ENCODE measurements around the gene PRTFDC1. TPM values are rescaled to one million over a fixed set of nuclear protein-coding genes. Genes with fewer than 3 reads are reported as not detected.

Gene PRTFDC1
- total RNA-seq, 1 experiment from 2014 or later, result not detected

DNA sequence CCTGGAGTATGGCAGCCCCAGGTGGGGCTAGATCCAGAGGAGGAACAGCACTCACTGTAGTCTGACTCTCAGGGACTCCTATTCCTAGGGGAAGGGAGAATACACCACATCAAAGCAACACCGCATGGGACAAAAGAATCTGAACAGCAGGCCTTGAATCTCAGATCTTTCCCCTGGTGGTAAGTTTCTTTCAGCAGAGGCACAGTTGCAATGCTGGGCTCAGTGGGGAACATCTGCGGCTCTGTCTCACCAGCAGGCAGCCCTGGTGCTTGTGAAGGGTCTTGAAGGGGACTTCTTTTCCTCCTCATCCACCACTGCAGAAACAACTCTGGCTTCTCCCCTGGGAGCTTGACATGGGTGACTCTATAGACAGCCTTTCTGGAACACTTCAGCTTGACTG lies 117.5 kb downstream of the PRTFDC1 start:
- RAD21 ChIA-PET (ENCODE audit: low non-redundant PET in 1 of 2, low total read pairs in 2 of 2, uncharacterized antibody in 2 of 2, unreplicated experiment in 2 of 2), result no interaction called here
- H3K27me3 ChIP-seq (ENCODE audit: insufficient read depth, low read length), result no peaks in the 10 kb centered on the region
- no peaks in the 10 kb centered on the region for H3K9me3 ChIP-seq (ENCODE audit: control insufficient read depth in 1 of 2, insufficient read depth in 1 of 2, low read depth in 1 of 2, low read length in 2 of 2)
- no peaks in the 10 kb centered on the region for H3K4me1 ChIP-seq (ENCODE audit: control insufficient read depth in 1 of 2, insufficient read depth in 2 of 2, low read length in 2 of 2)
- POLR2A ChIA-PET, result no interaction called here
- no peak overlapping the region for H2AFZ ChIP-seq (ENCODE audit: low read depth, low read length, poor library complexity, severe bottlenecking)
- ATAC-seq (no peak), DNase-seq (ENCODE audit: low read depth, low spot score) (no peak)
- no peaks in the 10 kb centered on the region for H3K9me2 ChIP-seq (ENCODE audit: insufficient read depth)
- no peak overlapping the region for H3K4me2 ChIP-seq (ENCODE audit: low read length)
- BruUV-seq (replicated peaks), result no TSS peak
- intact Hi-C loops (cut with micrococcal nuclease), result no loop called here
- H4K20me1 ChIP-seq (ENCODE audit: insufficient read depth), result no peaks in the 10 kb centered on the region
- H3K36me3 ChIP-seq (ENCODE audit: control insufficient read depth in 1 of 2, insufficient read depth in 2 of 2, low read length in 2 of 2), result no peaks in the 10 kb centered on the region
- no peak overlapping the region for H3K27ac ChIP-seq (ENCODE audit: low read depth, low read length)
- CTCF ChIA-PET, result no interaction called here
- H3K79me2 ChIP-seq (ENCODE audit: insufficient read depth, low read length), result no peaks in the 10 kb centered on the region
- TF ChIP-seq SIN3A (IDR thresholded peaks at IDR 0.05; ENCODE audit: low read depth), result no peak
- TF ChIP-seq POLR2AphosphoS5 (IDR thresholded peaks at IDR 0.05; ENCODE audit: low read depth, low read length), result no peak
- no peak for TF ChIP-seq SP1 (IDR thresholded peaks at IDR 0.05; ENCODE audit: low read depth)
- TF ChIP-seq ELF1 (IDR thresholded peaks at IDR 0.05; ENCODE audit: borderline replicate concordance, low read depth), result no peak
- no peak for TF ChIP-seq FOSL1 (IDR thresholded peaks at IDR 0.05; ENCODE audit: low read depth)
- TF ChIP-seq SRF (IDR thresholded peaks at IDR 0.05; ENCODE audit: low read depth), result no peak
- TF ChIP-seq JUND (IDR thresholded peaks at IDR 0.05), result no peak
- TF ChIP-seq EZH2phosphoT487 (IDR thresholded peaks at IDR 0.05; ENCODE audit: borderline replicate concordance), result no peak
- TF ChIP-seq ZNF274 (IDR thresholded peaks at IDR 0.05; ENCODE audit: low read depth, low read length), result no peak
- no peak for TF ChIP-seq YY1 (IDR thresholded peaks at IDR 0.05; ENCODE audit: extremely low read depth, insufficient replicate concordance, low read depth, low read length)
- TF ChIP-seq CEBPB (IDR thresholded peaks at IDR 0.05; ENCODE audit: low read depth), result no peak
- no peak for TF ChIP-seq POLR2A (IDR thresholded peaks at IDR 0.05; ENCODE audit: borderline replicate concordance, extremely low read depth, insufficient read depth, insufficient read length)
- TF ChIP-seq, protein P1, sequence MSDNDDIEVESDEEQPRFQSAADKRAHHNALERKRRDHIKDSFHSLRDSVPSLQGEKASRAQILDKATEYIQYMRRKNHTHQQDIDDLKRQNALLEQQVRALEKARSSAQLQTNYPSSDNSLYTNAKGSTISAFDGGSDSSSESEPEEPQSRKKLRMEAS (IDR thresholded peaks at IDR 0.05), result no peak
- H3K9ac ChIP-seq (ENCODE audit: low read length), result no peak overlapping the region
- H3K4me3 ChIP-seq (replicated peaks in 1 of 2; ENCODE audit: low read depth in 1 of 2, low read length in 2 of 2), result no peak overlapping the region

DNA sequence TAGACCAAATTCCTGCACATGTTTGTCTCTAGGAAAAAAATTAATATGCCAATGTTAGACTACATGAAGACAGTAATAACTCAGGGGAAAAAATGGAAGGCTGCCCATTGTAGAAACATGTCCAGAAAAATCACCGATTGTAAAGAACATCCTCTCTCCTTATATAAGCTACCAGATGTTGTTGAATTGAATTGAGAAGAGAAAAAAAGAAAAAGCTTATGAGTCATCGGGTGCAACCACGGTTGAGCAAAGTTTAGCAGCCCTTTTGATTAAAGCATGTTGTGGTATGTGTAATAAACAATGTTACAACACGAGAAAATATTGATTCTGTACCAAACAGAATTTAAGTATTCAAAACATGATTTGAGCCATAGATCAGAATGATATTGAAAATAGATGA lies 126.4 kb downstream of the PRTFDC1 start:
- ATAC-seq, result no peak
- H3K27me3 ChIP-seq (ENCODE audit: insufficient read depth, low read length), result no peaks in the 10 kb centered on the region
- TF ChIP-seq EZH2phosphoT487 (IDR thresholded peaks at IDR 0.05; ENCODE audit: borderline replicate concordance), result no peak
- TF ChIP-seq ZFX (IDR thresholded peaks at IDR 0.05), result no peak
- TF ChIP-seq, protein P2, sequence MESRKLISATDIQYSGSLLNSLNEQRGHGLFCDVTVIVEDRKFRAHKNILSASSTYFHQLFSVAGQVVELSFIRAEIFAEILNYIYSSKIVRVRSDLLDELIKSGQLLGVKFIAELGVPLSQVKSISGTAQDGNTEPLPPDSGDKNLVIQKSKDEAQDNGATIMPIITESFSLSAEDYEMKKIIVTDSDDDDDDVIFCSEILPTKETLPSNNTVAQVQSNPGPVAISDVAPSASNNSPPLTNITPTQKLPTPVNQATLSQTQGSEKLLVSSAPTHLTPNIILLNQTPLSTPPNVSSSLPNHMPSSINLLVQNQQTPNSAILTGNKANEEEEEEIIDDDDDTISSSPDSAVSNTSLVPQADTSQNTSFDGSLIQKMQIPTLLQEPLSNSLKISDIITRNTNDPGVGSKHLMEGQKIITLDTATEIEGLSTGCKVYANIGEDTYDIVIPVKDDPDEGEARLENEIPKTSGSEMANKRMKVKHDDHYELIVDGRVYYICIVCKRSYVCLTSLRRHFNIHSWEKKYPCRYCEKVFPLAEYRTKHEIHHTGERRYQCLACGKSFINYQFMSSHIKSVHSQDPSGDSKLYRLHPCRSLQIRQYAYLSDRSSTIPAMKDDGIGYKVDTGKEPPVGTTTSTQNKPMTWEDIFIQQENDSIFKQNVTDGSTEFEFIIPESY (IDR thresholded peaks at IDR 0.05; ENCODE audit: extremely low read depth, insufficient replicate concordance, low read length), result no peak
- TF ChIP-seq JUND (IDR thresholded peaks at IDR 0.05), result peak; percentile 45
- peak overlapping the region in 1 of 2 experiments; percentile 14; a peak in 1 of 4 replicates for H3K4me3 ChIP-seq (replicated peaks in 1 of 2; ENCODE audit: low read depth in 1 of 2, low read length in 2 of 2)
- H2AFZ ChIP-seq (ENCODE audit: low read depth, low read length, poor library complexity, severe bottlenecking), result peak overlapping the region; percentile 94
- CTCF ChIA-PET, result no interaction called here
- peak overlapping the region; percentile 50 for H3K4me2 ChIP-seq (ENCODE audit: low read length)
- no peaks in the 10 kb centered on the region for H3K9me3 ChIP-seq (ENCODE audit: control insufficient read depth in 1 of 2, insufficient read depth in 1 of 2, low read depth in 1 of 2, low read length in 2 of 2)
- H3K79me2 ChIP-seq (ENCODE audit: insufficient read depth, low read length), result no peaks in the 10 kb centered on the region
- intact Hi-C loops (cut with micrococcal nuclease), result loop anchor here (10.0 kb wide), 1 partner anchor 239 kb away; no protein-coding TSS in a partner anchor
- no peaks in the 10 kb centered on the region for H4K20me1 ChIP-seq (ENCODE audit: insufficient read depth)
- BruUV-seq (replicated peaks), result no TSS peak
- H3K36me3 ChIP-seq (ENCODE audit: control insufficient read depth in 1 of 2, insufficient read depth in 2 of 2, low read length in 2 of 2), result no peaks in the 10 kb centered on the region
- no peak overlapping the region for H3K27ac ChIP-seq (ENCODE audit: low read depth, low read length)
- H3K9me2 ChIP-seq (ENCODE audit: insufficient read depth), result no peaks in the 10 kb centered on the region
- no peak overlapping the region for H3K9ac ChIP-seq (ENCODE audit: low read length)
- POLR2A ChIA-PET, result no interaction called here
- no peak for DNase-seq (ENCODE audit: low read depth, low spot score)
- H3K4me1 ChIP-seq (ENCODE audit: control insufficient read depth in 1 of 2, insufficient read depth in 2 of 2, low read length in 2 of 2), result peaks cover 7 to 24% of the 10 kb centered on the region in 2 experiments; a peak in 3 of 4 replicates
- RAD21 ChIA-PET (ENCODE audit: low non-redundant PET in 1 of 2, low total read pairs in 2 of 2, uncharacterized antibody in 2 of 2, unreplicated experiment in 2 of 2), result no interaction called here

All from HCT116 (cell line).